Coronary artery (tissue), 2 donors: ENCODE data around the gene TBX6.
A peak's percentile ranks its signal among the peaks of the same experiment; 100 is the strongest.

ENCODE experiments used
- DNase-seq: peaks from one replicate; pipeline ENCODE4 v3.0.0-alpha.2; 2017; ENCODE audit warnings: low spot score
- H3K27ac ChIP-seq, 2 donors: fragments of 200-600 bp; sonication (generic); one replicate each; pipeline ENCODE4 v1.5.1; 2016 to 2019
- H3K4me3 ChIP-seq: fragments of 200-600 bp; sonication (generic); 2 replicates; pipeline ENCODE4 v1.5.1; 2016; ENCODE audit warnings: mild to moderate bottlenecking, moderate library complexity
- TF ChIP-seq, protein P1 (sequence below): fragments of 200-600 bp; sonication (generic); IDR thresholded peaks from one replicate; pipeline ENCODE4 v1.5.1; 2019; ENCODE audit warnings: antibody characterized with exemption

Gene TBX6

GRCh38 chr16:30068333-30068732 is 23.4 kb downstream of the TBX6 start:
- Histone ChIP-seq H3K4me3 (no peak overlapping the region), H3K27ac (peak overlapping the region in 1 of 2 donors; percentile 54)
- no peak for DNase-seq
- TF ChIP-seq, protein P1, sequence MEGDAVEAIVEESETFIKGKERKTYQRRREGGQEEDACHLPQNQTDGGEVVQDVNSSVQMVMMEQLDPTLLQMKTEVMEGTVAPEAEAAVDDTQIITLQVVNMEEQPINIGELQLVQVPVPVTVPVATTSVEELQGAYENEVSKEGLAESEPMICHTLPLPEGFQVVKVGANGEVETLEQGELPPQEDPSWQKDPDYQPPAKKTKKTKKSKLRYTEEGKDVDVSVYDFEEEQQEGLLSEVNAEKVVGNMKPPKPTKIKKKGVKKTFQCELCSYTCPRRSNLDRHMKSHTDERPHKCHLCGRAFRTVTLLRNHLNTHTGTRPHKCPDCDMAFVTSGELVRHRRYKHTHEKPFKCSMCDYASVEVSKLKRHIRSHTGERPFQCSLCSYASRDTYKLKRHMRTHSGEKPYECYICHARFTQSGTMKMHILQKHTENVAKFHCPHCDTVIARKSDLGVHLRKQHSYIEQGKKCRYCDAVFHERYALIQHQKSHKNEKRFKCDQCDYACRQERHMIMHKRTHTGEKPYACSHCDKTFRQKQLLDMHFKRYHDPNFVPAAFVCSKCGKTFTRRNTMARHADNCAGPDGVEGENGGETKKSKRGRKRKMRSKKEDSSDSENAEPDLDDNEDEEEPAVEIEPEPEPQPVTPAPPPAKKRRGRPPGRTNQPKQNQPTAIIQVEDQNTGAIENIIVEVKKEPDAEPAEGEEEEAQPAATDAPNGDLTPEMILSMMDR = no peak

- Histone ChIP-seq H3K4me3 (peak overlapping the region; percentile 80), H3K27ac (peak overlapping the region; percentile 99 to 100)
- TF ChIP-seq, protein P1 = no peak
- DNase-seq = no peak
These were observed 24.2 kb downstream of the TBX6 start for GRCh38 chr16:30067584-30067916.

DNA sequence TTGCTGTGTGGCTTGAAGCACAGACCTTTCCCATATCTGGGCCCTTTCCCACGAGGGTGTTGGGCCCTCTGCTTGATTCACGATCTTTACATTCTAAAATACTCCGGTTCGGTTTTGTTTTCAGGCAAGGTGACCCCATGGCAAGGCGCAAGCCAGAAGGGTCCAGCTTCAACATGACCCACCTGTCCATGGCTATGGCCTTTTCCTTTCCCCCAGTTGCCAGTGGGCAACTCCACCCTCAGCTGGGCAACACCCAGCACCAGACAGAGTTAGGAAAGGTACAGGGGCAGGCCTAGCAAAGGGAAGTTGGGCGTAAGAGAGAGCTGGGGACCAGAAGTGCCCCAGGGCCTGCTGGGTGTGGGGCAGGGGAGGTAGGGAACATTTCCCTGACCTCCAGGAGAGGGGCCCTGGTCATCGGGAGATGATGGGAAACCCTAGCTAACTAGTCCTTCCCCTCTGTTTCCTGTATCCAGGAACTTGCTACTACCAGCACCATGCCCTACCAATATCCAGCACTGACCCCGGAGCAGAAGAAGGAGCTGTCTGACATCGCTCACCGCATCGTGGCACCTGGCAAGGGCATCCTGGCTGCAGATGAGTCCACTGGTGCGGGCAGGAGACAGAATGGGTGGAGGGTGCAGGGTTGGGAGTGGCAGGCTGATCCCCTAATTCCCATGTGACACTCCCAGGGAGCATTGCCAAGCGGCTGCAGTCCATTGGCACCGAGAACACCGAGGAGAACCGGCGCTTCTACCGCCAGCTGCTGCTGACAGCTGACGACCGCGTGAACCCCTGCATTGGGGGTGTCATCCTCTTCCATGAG is 24.8 kb downstream of the TBX6 start:
- TF ChIP-seq, protein P1 = no peak
- DNase-seq = no peak
- H3K27ac ChIP-seq = peak overlapping the region; percentile 99 to 100
- H3K4me3 ChIP-seq = peak overlapping the region; percentile 80

DNA sequence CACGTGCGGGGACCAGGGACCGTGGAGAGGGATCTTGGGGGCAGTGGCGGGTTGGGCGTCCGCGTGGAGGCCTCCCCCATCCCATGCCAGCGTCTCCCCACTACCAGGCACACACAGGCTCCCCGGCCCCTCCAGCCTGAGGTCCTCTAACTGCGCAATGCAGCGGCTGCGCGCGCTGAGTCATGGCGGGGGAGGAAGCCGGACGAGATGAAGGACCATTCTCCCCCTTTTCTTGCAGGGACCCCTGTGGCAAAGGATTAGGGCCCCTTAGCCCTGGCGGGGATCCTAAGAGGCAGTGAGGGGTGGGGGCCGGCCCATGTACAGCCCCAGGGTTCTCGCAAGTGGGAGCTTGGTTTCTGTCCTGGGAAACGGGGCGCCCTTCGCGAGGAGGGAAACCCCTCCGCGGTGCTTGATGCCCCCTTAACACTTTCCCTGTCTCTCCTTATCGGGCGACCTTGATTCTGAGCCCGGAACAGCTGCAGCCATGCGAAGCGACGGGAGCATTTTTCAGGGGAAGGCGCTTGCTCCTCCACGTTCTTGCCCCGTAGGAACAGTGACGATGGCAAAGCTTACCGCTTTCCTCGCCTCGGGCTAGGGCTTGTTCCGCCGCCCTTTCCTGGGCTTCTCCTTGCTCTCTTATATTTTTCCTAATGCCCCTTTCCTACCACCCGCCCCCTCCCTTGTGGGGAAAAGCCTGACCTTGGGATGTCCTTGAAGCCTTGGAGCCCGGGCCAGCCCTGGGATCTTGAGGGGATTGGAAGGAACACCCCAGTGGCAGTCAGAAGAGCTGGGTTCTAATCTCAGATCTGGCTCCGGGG is 25.6 kb downstream of the TBX6 start:
- Histone ChIP-seq H3K27ac (peak overlapping the region; percentile 99 to 100), H3K4me3 (peak overlapping the region; percentile 80)
- DNase-seq = no peak
- TF ChIP-seq, protein P1 = no peak

DNA sequence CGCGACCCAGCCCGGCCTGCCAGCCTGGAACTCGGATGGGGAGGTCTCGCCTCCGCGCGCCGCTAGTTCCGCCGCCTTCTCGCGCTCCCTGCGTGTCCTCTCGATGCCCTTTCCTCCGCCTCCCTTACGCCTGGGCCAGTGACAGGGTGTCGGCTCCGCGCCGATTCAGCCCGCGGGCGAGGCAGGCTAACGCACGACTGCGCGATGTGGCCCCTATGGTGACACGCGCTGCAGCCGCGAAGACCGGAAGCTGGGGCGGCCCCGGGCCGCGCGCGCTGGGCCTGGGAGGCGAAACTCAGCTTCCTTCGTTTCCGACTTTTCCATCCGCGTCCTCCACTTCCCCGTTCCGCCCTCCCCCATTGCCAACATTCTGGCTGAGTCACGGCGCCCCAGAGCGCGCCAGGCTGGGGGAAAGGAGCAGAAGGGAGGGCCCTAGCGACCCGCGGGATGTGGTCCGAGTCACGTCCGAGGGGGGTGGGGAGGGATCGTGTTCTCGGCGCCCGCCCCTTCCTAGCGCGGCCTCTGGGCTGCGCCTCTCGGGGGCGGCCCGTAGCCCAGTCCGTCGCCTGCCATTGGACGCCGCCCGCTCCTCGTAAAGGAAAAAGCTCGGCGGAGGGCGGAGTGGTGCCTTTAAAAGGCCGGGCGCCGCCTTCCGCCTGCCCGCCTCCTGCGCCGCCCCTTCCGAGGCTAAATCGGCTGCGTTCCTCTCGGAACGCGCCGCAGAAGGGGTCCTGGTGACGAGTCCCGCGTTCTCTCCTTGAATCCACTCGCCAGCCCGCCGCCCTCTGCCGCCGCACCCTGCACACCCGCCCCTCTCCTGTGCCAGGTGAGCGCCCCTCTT is 26.4 kb downstream of the TBX6 start, which contains the start of gene ALDOA:
Gene ALDOA (plus strand): TSS at position 659 of the 841 bp plus-strand sequence. CDS start 1,138 bp downstream, outside the sequence.
- peak within 1 kb of the TSS; percentile 99 to 100 for H3K27ac ChIP-seq
- DNase-seq = peak; percentile 99
- peak within 1 kb of the TSS; percentile 80 for H3K4me3 ChIP-seq
- TF ChIP-seq, protein P1 = no peak

DNA sequence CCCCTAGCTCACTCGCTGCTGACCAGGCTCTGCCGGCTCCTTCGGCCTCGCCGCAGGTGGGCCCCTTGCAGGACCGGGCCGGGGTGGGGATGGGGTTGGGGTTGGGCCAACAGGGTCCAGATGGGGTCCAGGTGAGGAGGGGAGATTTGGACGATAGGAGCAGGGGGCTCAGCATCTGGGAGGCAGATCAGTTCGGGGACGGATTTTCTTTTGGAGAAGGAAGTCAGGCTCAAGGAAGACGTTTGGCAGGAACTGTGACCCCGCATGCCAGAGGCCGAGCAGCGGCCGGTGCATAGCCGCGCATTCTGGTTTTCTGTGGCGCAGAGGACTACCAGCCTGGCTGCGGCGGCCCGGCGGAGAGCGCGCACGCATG is 27.0 kb downstream of the TBX6 start:
- Histone ChIP-seq H3K27ac (peak overlapping the region; percentile 99 to 100), H3K4me3 (peak overlapping the region; percentile 80)
- no peak for DNase-seq
- TF ChIP-seq, protein P1 = no peak
